ENCODE measurements around the gene LRRC27.

- no peak; the same call in 1 of the 2 replicates for TF ChIP-seq POLR2A (IDR thresholded peaks at IDR 0.05; ENCODE audit: low read length)
- TF ChIP-seq HDAC2 (IDR thresholded peaks at IDR 0.05), result no peak
Observed at GRCh38 chr10:132309879-132310591, 22.0 kb upstream of the LRRC27 start.
